Right renal cortex interstitium (tissue), 3 donors: ENCODE data around the gene PRPF40B. TPM values are rescaled to one million over a fixed set of nuclear protein-coding genes. Genes with fewer than 3 reads are reported as not detected.
A peak's percentile ranks its signal among the peaks of the same experiment; 100 is the strongest.
"Not testable (repeated sequence)": the region's sequence is repeated elsewhere in the genome, so short reads cannot be mapped to it uniquely, and the experiment has no call there.

ENCODE experiments used
- DNase-seq, 3 donors: peaks; one replicate each; pipeline ENCODE4 v3.0.0-alpha.2; 2013; ENCODE audit warnings: low read depth in 3 of 3, low spot score in 2 of 3
- polyA plus RNA-seq, 3 donors: library from polyadenylated mRNA; unstranded; fragments of 120-200 nt; gene quantifications; one replicate each; pipeline ENCODE4 v1.2.1, GENCODE V29; 2013; ENCODE audit not compliant: insufficient read length in 3 of 3

The PRPF40B gene
- polyA plus RNA-seq, 3 donors: 20.0 to 21.1 (median 20.9) TPM

DNA sequence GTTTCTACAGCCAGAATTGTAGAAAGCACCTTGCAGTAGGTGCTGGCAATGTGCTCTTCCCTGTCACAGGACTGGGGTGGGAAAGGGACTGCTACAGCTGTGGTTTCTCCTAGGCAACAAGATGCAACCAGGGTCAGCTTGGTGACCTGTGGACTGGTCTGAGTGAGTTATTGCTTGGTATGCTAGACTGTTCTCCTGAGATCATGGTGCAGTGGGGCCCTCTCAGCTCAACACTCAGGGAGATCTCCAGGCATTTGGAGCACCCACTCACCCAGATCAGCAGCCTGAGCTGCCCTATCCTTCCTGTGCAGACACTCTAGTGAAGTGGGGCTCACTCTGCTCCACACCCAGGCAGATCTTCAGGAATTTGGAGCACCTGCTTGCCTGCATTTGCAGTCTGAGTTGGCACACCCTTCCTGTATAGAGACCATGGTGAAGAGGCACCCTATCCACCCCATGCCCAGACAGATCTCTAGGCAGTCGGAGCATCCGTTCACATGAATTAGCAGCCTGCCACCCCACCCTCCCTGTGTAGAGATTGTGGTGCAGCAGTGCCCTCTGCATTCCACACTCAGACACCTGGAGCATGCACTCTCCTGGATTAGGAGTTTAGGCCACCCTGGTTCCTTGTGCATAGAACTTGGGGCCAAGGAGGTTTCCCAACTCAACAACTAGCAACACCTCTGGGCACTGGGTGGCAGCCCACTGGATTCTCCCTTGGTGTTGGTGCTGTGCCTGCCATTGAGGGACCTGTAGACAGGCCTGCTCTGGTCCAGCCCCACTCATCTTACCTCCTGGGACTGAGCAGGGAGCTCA, 14.1 kb upstream of the PRPF40B start:
- DNase-seq: no peak

DNA sequence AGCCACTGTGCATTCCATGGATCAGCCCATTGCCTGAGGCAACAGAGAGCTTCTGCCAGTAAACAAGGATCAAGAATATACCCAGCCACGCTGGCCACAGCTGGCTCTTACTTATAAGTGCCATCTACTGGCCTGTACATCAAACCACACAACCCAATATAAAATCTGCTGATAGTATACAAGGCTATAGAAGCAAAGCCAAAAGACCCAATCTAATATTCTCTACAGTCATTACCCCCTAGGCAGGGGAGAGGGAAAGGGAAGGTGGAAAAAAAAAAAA, 13.5 kb upstream of the PRPF40B start:
- DNase-seq: no peak

DNA sequence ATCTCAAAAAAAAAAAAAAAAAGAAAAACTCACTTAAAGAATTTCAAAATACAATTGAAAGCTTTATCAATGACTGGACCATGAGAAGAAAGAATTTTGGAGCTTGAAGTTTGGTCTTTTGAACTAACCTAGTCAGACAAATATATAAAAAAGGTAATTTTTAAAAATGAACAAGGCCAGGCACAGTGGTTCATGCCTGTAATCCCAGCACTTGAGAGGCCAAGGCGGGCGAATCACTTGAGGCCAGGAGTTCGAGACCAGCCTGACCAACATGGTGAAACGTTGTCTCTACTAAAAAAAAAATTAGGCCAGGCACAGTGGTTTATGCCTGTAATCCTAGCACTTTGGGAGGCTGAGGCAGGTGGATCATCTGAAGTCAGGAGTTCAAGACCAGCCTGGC, 12.6 kb upstream of the PRPF40B start:
- DNase-seq: not testable (repeated sequence)

DNA sequence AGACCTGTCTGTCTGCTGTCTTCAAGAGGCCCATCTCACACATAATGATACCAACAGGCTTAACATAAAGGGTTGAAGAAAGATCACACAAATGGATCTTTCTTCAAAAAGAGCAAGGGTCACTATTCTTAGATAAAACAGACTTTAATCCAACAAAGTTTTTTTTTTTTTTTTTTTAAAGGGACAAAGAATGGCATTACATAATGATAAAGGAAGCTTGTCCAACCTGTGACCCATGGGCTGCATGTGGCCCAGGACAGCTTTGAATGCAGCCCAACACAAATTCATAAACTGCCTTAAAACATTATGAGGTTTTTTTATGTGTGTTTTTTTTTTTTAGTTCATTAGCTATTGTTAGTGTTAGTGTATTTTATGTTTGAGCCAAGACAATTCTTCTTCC, 11.2 kb upstream of the PRPF40B start:
- no peak for DNase-seq

DNA sequence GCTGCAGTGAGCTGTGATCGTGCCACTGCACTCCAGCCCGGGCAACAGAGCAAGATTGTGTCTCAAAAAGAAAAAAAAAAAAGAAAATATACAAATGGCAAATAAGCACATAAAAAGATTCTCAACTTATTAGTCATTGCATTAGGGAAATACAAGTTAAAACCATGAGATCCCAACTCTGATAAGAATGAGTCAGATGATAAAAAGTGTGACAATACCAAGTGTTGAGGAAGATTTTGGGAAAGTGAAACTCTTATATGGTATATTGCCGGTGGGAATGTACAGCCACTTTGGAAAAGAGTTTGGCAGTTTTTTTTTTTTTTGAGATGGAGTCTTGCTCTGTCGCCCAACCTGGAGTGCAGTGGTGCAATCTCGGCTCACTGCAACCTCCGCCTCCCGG, 7.6 kb upstream of the PRPF40B start:
- no peak for DNase-seq

DNA sequence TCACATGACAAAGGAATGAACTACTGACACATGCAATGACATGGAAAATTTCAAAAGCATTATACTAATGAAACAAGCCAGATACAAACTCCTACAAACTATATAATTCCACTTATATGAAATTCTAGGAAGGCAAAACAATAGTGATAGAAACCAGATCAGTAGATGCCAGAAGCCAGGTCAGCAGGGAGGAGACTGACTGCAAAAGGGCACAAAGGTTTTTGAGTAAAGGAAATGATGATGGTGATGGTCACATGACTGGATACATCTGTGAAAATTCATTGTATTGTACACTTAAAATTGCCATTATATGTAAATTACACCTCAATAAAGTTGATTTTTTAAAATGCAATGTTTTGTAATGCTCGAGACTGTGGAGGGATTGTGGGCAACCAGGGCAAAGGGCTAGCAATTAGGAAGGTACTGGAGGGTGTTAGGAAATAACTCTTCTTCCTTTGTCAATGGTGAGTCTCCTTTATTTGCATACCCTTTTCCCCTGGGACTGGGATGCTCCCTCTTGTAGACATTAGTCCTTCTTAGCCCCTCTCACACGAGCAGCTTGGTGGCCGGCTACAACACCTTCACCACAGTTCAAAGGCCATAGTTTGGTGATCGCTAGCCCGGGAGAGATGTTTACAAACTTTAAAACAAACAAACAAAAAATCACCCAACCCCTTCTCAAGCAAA, 6.7 kb upstream of the PRPF40B start:
- no peak for DNase-seq

DNA sequence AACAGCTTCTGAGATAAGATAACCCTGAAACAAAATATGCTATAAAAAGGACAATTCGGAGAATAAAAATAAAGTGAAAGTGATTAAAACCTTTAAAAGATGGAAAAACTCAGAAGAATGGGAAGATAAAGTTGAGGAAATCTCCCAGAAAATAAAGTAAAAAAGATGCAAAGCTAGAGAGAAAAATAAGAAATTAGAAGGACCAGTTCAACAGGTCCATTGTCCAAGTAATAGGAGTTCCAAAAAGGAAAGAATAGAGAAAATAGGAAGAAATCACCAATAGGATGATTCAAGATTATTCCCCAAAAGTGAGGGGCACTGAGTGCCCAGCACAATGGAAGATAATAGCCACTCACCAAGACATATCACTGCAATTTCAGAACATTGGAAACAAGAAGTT, 4.8 kb upstream of the PRPF40B start:
- no peak for DNase-seq

DNA sequence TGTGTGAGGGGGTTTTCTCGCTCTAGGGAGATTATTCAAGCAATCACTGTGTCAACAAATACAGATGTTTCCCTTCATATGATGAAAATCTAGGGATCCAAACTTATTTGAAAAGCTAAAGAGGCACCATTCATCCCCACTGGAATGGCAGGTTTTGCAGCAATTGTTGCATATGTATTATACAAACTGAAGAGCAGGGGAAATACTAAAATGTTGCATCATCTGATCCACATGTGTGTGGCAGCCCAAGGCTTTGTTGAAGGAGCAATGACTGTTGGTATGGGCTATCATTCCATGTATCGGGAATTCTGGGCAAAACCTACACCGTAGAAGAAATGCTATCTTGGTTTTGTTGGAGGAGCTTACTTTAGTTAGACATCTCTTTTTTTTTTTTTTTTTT, 4.1 kb upstream of the PRPF40B start:
- no peak for DNase-seq

DNA sequence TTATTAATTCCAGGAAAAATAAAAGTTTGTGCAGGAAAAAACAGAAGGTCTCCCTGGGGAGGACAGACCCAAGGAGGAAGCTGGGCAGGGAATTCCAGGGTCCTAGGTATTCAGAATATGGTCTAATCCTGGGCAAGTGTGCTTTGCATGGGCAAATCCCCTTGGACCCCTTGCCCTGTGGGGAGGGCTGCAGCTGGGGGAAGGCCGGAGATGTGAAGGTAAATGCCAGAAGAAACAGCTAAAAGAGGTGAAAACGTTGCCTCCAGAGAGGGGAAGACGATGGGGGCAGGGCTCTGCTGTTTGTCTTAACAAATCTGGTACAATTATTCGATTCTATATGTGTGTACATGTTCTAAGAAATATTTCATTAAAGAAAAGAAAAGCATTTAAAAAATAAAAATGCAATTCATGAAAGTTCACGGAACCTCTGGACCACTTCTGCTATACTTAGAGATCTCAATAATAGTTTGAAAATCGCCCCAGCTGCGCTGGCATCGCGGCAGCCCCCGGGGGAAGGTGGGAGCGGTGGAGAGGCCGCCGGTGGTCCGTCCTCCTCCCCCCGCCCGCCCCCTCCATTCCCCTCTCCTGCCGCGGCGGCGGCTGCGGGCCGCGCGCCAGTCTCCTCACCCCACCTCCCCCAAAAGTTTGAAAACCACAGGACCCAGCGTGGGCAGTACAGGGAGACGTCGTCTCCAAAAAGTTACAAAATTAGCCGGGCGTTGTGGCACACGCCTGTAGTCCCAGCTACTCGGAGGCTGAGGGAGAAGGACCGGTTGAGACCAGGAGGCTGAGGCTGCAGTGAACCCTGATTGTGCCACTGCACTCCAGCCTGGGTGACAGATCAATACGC, 1.5 kb upstream of the PRPF40B start:
- DNase-seq: no peak

DNA sequence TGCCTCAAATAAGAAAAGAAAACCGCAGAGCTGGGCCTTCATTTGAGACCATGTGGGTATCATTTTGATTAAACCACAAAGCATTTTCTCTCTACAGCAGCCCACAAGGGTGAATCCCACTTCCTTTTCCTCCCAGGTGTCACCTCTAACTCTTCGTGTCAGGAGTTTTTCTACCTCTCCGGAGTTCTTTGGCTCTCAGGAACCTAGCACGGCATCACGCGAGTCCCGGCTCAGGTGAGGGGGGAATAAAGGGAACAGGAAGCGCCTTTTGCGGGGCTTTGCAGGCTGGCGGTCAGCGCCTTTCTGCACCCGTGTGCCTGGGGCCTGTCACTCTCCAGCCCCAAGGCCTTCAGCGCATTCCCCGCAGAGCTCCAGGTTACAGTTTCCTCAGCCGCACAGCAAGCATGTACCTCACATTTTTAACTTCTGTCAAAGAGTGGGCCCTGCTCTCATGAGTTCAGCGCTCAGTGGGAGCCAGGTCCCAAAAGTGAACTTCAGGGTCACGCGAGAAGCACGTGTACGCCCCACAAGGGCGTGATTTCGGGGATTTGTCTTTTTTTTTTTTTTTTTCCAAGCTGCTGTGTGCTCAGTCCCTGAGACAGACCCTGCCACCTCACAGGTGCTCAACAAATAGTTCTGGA, 740 bp upstream of the PRPF40B start:
- peak in 1 of 3 donors; percentile 15 for DNase-seq

DNA sequence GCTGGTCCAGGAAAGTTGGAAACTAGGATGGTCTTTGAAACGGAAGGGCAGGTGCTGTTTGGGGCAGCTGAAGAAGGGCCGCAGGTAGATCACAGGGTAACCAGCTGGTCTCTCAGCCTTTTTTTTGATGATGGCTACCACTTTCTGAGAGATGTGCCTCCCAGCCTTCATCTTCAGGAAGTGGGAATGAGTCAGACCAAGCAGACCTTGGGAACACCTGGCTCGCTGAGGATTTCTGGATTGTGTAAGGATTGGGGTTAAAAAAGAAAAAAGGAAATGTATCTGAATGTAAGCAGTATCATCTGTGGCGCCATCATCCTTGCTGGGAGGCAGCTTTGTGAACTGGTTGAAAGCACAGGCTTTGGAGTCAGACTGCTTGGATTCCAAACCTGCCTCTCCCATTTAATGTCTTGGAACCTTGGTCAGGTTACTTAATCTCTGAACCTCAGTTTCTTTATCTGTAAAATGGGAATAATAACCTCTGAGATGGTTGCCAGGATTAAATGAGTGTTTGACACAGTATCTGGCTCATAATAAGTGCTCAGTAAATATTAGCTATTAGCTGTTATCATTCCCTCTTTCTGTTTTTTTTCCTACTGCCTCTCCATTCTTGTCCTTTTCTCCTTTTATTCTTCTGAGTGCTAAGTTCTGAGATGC, 1.7 kb downstream of the PRPF40B start:
- DNase-seq: no peak

DNA sequence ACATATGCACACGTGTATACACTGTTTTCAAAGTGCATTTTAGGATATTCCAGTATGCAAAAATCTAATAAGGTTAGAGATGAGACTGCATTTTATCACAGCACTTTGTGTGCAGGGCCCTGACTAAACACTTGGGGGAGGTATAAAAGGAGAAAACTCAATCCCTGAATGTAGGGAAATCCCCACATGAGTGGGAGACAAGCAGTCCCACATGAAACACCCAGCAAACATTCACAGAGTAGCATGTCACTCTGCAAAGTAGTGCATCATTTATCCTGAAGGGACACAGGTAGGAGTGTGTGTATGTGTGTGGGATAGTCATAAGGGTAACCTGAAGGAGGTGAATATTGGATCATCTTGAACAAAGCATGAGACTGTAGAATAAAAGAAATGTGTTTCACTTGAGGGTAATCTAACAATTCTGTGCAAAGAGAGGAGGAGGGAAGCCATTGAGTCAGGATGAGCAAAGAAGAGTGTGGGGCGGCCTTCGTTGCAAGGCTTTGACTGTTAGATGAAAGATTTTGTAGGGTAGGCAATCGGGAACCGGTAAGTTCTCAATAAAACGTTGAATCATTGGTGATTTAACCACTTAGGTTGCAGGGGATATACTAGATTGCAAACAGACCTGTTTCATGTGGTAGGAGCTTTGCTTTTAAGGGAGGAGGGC, 2.9 kb downstream of the PRPF40B start:
- DNase-seq: no peak

DNA sequence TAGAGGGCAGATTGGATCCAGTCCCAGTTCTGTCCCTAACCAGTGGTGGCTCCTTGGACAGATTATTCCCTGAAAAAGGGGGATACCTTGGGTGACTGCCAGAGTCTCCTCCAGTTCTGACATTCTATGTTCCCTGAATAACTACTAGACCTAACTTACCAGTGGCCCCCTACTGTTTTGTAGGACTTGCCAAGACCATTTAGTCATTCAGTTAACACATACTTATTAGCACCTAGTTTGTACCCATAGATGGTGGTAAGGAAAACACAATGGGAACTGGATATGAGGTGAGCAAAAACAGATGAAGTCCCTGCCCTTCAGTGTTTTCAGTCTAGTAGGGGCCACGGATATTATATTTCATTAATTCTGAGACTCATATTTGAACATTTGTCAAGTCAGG, 3.5 kb downstream of the PRPF40B start:
- DNase-seq: no peak

DNA sequence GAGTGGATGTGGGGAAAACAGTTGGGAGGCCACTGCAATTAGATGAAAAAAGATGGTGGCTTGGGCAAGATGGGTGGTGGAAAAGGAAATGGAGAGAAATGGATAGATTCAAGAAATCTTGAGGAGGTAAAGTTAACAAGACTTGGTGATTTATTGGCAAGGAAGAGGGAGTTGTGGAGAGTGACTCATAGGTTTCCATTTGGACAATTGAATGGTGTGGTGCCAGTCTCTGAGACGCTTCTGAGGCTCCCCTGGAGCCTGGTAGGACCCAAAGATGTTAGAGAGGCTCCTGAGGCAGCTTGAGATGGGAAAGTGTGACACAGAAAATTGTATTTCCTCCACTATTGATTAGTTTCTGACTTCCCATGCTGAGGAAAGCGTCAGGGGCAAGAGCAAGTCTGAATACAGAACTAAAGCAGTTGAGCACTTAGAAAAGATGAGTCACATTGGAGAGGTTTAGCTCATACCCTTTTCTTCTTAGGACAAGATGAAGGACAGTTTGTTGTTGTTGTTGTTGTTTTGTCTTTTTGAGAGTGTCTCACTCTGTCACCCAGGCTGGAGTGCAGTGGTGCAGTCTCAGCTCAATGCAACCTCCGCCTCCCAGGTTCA, 4.5 kb downstream of the PRPF40B start:
- DNase-seq: no peak

DNA sequence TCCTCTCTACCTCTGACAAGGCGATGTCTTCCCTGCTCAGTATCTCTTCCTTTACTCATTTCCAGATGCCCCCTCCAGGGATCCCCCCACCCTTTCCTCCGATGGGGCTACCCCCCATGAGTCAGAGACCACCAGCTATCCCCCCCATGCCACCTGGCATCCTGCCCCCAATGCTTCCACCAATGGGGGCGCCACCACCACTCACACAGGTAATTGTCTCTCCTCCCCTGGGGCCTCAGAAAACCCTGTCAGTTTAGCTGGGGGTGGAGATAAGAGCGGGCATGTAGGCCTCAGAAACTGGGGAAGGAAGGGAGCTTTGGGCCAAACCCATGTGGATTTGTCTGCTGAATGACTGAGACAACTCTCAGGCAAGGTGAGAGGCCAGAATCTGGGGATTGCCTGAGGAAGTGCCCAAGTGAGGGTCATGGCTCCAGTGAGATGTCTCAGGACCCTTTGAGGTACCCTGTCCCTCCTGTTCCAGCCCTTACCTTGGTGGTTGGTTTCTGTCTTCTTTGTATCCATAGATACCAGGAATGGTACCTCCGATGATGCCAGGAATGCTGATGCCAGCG, 8.1 kb downstream of the PRPF40B start:
- DNase-seq: no peak

DNA sequence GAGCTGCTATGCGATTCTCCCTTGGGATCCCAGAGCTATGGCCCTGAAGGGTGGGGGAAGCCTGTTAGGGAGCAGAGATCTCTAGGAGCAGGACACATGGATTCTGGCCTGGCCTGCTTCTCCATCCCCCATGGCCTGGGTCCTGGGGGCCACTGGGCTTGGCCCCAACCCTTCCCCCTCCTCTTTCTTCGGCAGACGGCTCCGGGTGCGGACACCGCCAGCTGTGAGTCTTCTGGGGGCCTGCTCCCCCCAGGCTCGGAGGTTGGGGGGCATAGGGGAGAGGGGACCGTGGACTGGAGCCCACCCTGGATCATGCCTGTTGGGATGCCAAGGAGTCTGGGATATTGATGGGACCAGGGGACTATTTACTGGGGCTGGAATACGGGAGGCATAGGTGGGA, 9.0 kb downstream of the PRPF40B start:
- DNase-seq: no peak

DNA sequence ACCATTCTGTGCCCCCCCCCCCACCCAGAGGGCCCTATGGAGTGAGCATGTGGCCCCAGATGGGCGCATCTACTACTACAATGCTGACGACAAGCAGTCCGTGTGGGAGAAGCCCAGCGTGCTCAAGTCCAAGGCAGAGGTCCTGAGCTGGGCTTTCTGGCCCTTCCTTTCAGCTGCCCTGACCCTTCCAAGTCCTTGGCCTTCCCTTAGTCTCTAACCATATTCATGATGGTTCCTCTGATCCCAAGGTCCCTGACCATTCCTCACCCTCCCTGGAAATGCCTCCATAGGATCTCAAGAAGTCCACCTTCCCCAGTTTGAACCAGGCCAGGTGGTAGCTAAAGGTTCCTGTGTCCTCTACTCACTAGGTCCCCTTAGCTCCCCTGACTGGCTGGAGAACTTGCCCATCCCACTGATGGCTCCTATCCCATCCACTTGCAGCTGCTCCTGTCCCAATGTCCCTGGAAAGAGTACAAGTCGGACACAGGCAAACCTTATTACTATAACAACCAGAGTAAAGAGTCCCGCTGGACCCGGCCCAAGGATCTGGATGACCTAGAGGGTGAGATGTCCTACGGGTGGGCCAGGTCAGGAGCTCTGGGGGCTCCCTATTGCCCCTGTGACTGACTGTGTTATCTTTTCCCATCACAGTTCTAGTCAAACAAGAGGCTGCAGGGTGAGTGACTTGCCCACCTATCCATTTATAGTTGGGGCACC, 9.8 kb downstream of the PRPF40B start:
- no peak for DNase-seq

DNA sequence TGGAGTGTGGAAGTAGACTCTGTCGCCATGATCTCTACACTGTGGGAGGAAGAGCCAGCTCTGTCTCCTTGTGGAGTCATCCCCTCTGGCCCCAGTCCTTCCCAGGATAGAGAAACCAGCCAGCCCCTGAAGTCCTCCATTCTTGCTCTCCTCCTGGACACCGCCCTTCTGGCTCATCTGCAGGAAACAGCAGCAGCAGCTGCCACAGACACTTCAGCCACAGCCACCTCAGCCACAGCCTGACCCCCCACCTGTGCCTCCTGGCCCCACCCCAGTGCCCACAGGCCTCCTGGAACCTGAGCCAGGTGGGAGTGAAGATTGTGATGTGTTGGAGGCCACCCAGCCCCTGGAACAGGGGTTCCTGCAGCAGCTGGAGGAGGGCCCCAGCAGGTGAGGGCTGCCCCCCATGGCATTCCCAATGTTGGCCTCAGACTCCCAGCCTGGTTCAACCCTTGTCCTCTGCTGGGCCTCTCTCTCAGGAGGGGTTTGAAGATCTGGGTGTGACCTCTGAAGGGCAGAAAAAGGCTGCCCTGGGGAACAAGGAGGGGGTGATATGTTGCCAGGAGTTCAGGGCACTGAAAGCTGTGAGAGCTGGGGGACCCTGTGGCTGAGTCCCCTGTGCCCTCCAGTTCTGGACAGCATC, 10.5 kb downstream of the PRPF40B start:
- DNase-seq: no peak
